NCI-H2029 (cell line): ENCODE measurements around the gene NGFR.

Experiments used
- DNase-seq: peaks from one replicate; lab custom pipeline; 2025; lab: John Stamatoyannopoulos, UW

The NGFR gene, protein sequence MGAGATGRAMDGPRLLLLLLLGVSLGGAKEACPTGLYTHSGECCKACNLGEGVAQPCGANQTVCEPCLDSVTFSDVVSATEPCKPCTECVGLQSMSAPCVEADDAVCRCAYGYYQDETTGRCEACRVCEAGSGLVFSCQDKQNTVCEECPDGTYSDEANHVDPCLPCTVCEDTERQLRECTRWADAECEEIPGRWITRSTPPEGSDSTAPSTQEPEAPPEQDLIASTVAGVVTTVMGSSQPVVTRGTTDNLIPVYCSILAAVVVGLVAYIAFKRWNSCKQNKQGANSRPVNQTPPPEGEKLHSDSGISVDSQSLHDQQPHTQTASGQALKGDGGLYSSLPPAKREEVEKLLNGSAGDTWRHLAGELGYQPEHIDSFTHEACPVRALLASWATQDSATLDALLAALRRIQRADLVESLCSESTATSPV

DNA sequence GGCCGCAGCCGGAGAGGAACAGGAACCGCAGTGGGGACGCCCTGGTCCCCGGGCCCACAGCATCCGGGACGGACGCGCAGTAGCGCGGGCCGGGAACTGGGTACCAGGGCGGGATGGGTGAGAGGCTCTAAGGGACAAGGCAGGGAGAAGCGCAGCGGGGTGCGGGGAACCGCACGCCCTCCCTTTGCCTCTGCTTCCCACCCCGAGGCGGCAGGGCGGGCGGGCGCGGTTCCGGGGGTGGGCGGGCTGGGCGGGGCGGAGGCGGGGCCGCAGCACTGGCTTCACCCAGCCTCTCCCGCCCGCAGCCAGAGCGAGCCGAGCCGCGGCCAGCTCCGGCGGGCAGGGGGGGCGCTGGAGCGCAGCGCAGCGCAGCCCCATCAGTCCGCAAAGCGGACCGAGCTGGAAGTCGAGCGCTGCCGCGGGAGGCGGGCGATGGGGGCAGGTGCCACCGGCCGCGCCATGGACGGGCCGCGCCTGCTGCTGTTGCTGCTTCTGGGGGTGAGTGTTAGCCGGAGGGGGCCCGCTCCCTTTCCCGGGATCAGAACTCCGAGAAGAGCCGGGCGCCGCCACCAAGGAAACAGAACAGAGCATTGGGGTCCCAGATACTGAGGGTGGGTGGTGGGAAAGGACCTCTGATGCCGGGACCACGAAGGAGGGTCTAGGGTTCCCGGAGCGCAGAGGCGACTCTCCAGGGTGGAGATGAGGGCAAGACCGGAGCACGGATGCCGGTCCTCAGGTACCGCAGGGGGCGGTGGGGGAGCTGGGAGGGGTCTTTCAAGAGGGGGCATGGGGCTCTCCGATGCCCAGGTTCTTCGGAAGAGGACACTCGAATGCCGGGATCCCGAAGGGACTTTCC lies at the start of gene NGFR:
Gene NGFR (plus strand): TSS at position 308 of the 856 bp plus-strand sequence. CDS start 125 bp downstream, at position 433.
- DNase-seq: no peak

- DNase-seq: no peak
Observed at GRCh38 chr17:49445591-49445990, 49.5 kb upstream of the NGFR start.

- no peak for DNase-seq
Observed at GRCh38 chr17:49447628-49448302, 47.3 kb upstream of the NGFR start.

DNA sequence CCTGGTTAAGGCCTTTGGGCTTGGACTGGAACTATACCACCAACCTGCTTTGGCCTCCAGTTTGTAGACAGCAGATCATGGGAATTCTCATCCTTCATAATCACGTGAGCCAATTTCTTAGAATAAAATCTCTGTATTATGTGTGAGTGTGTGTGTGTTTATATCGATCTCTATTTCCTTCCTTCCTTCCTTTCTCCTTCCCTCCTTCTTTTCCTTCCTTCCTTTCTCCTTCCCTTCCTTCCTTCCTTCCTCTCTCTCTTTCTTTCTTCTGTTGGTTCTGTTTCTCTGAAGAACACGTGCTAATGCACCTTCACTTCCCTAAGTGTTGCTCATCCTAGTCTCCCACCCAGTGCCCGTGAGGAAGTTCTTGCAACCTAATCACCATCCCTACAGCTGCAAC lies 44.9 kb upstream of the NGFR start:
- no peak for DNase-seq

DNA sequence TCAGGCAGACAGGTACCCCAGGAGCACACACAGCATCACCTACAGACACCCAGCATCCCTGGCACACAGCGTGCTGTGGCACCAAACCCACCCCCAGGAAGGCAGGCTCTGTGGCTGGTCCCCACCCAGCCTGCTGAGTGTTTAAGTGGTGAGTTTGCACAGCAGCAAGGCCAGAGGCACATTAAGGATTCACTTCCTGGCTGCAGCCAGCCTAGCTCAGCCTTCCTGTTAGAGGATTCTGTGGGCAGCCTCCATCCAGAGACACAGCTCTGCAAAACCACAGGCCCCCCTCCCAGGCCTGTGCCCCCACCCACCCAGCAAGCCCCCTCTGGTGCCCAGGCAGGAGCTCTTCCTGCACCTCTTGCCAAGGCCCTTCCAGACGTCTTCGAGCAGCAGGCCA lies 44.4 kb upstream of the NGFR start:
- no peak for DNase-seq

GRCh38 chr17:49452201-49452600 lies 42.9 kb upstream of the NGFR start:
- DNase-seq: no peak

GRCh38 chr17:49452661-49453060 lies 42.4 kb upstream of the NGFR start:
- no peak for DNase-seq

DNA sequence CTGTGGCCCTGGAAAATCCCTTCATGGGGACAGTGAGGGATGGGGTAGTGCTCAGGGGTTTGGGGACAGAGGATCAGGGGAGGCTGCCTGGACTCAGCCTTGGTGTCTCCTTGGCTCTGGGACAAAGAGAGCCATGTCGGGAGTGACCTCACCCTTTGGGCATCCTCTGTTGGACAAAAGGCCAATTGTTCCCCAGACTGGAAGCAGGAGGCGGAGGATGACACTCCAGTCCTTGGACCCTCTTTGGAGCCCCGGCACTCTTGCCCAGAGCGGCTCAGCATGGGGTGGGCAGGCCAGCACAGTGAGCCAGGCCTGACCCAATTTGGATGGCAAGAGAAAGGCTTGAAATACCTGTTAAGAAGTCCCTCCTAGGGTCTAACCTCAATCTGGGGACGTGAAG lies 41.0 kb upstream of the NGFR start:
- DNase-seq: no peak

- DNase-seq: no peak
Observed at GRCh38 chr17:49455272-49455861, 39.7 kb upstream of the NGFR start.

DNA sequence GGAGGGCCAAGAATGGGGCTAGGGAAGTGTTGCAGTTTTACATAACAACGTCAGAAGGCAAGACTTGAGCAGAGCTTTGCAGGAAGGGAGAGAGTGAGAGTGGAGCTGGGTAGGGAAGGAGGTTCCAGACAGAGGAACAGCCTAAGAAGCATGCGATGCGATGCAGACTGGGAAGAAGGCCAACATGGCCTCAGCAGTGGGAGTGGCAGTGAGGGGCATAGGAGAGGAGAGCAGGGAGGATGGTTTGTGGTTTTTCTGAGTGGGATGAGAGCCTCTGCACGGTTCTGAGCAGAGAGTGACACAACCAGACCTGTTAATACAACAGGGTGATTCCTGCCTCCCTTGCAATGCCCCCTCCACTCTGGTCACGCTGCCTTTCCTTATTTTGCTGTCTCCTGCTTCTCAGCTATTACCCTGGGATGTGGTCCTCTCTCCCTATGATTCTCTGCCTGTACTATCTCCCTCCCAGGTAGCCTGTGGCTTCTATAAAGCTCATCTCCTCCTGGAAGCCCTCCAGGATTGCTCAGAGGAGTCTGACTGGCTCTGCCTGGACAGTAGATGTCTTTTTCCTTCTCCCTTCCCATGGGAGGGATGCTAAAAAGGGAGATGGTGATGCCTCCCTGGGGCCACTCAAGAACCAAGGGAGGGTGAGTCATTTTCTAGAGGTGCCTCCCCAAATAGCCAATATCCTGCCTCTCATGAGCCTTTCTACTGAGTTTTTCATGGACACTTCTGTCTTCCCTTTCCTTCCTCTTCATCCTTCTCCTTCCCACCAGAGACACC lies 38.7 kb upstream of the NGFR start:
- DNase-seq: no peak

DNA sequence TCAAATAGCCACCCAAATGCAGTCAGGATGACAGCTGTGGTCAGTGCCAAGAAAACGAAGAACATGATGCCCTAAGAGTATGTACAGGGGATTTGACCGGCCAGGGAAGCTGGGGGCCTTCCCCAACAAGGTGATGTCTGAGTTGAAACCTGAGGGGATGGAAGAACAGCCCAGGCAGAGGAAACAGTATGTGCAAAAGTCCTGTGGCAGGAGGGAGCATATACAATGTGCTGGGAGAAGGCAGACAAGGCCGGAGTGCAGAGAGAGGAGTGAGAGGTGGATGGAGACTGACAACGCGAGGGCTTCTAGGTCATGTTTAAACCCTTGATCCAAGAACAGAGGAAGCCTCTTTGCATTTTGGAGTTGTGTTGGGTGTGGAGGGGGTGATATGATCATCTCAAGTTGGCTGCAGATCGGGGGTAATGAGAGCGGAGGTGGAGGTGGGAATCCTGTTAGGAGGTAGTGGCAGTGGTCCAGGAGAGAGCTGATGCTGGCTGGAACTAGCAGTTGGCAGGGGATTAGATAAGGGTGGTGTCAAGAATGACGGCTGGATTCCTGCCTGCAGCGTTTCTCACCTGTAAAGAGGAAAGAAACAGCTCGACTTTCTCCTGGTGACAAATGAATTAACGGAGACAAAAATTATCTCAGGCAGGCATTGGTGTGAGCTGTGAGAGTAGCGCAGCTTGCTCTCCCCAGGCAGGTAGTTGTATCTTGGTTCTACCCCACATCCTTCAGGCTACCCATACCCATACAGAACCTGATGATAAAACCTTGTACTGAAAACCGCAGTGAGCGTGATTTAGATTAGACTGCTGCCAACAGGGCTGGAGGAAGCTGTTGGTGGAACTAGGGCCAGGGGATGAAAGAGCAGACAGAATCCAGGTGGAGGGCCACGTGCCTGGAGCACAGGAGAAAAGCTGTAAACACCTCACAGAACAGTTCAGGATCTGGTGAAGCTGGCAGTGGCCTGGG lies 37.2 kb upstream of the NGFR start:
- no peak for DNase-seq

- no peak for DNase-seq
Observed at GRCh38 chr17:49459401-49459984, 35.6 kb upstream of the NGFR start.

DNA sequence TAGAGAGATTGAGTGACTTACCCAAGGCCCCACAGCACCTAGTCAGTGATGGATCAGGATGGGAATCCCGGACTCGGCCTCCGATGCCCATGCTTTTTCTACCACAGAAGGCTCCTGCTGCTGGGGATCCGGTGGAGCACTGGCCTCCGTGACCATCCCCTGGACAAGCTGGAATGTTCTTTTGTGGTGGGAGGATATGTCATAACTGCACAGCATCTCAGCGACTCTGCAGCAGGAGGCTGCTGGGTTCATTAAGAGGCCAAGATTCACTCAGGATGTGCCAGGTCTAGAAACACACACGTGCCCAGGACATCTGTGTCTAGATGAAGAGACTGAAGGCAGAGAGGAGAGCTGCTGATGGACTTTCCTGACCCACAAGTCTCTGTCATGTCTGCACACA lies 34.7 kb upstream of the NGFR start:
- DNase-seq: no peak

GRCh38 chr17:49461580-49461979 lies 33.5 kb upstream of the NGFR start:
- no peak for DNase-seq

DNA sequence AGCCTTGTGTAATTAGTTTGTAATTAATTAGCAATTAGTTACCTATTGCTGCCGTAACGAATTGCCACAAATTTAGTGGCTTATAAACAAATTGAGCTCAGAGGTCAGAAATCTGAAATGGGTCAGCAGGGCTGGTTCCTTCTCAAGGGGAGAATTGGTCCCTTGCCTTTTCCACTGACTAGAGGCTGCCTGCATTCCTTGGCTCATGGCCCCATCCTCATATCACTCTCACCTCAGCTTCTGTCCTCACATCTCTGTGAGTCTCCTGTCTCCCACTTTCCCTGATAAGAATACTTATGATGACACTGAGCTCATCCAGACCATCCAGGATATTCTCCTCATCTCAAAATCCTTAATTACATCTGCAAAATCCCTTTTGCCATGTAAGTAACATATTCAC lies 31.0 kb upstream of the NGFR start:
- DNase-seq: no peak

GRCh38 chr17:49465331-49465903 lies 29.7 kb upstream of the NGFR start:
- DNase-seq: no peak

- no peak for DNase-seq
Observed at GRCh38 chr17:49466436-49466835, 28.7 kb upstream of the NGFR start.

DNA sequence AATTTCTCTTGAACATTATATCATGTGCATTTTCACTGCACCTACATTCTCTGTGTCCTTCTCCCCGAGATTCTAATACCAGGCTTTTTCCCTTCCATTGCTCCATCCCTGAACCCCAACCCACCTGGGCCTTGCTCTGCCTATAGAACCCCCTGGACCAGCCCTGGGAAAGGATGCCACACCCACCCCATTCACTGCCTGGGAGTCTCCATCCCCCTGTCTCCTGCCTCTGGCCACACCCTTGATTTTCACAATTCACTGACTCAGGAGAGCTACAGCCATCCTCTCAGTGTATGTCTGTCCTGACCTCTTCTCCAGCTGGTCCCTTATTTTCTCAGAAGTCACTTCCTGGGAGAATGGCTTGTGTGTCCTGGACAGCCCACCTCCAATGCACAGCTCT lies 27.9 kb upstream of the NGFR start:
- DNase-seq: no peak

DNA sequence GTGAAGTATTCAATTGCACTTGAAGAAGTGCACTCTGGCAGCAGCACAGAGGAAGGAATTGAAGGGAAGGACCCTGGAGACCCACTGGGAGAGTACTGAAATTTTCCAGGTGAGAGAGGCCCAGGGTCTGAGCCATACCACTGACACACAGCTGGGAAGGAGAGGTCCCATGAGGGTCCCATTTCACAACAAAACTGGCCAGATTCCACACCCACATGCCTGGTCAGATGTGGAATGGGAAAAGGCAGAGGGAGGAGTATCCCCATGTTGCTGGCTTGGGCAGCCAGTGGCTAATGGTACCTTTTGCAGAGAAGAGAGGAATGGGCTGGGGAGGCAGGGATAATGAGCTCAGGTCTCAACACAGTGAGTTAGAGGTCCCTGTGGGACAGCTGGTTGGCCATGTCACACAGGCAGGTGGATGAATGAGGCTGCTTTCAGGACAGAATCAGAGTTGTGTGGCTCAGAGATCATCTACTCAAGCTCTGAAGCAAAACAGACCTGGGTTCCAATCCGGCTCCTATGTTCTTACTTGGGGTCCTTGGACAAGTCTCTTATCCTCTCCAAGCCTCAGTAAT lies 26.2 kb upstream of the NGFR start:
- DNase-seq: no peak
